Lower leg skin (tissue), 3 donors: ENCODE results near the gene TEC.

Experiments used
- POLR2A ChIP-seq, 2 donors: fragments of 450-650 bp; IDR thresholded peaks; one replicate each; pipeline ENCODE4 v1.6.1; 2016 to 2017; ENCODE audit warnings: antibody characterized with exemption in 2 of 2, mild to moderate bottlenecking in 1 of 2, moderate library complexity in 1 of 2
- TF ChIP-seq, protein P1 (sequence below), 3 donors: fragments of 450-650 bp; IDR thresholded peaks; one replicate each; pipeline ENCODE4 v1.5.1; 2016; ENCODE audit warnings: antibody characterized with exemption in 3 of 3, mild to moderate bottlenecking in 3 of 3, moderate library complexity in 2 of 3

DNA sequence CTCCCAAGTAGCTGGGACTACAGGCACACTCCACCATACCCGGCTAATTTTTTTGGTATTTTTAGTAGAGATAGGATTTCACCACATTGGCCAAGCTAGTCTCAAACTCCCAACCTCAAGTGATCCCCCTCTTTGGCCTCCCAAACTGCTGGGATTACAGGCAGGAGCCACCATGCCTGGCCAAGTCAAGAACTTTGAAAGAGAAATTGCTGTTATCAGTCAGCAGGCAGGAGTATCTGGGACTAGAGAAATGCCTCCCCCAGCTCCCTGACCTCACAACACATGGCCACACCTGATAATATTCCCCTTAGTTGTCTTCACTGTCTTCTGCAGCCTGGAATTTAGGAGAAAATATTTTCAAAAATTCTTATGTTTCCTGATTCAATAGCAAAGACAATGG, 143.0 kb downstream of the TEC start:
- TF ChIP-seq, protein P1, sequence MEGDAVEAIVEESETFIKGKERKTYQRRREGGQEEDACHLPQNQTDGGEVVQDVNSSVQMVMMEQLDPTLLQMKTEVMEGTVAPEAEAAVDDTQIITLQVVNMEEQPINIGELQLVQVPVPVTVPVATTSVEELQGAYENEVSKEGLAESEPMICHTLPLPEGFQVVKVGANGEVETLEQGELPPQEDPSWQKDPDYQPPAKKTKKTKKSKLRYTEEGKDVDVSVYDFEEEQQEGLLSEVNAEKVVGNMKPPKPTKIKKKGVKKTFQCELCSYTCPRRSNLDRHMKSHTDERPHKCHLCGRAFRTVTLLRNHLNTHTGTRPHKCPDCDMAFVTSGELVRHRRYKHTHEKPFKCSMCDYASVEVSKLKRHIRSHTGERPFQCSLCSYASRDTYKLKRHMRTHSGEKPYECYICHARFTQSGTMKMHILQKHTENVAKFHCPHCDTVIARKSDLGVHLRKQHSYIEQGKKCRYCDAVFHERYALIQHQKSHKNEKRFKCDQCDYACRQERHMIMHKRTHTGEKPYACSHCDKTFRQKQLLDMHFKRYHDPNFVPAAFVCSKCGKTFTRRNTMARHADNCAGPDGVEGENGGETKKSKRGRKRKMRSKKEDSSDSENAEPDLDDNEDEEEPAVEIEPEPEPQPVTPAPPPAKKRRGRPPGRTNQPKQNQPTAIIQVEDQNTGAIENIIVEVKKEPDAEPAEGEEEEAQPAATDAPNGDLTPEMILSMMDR (IDR thresholded peaks at IDR 0.05) = no peak
- TF ChIP-seq POLR2A (IDR thresholded peaks at IDR 0.05) = no peak
